ENCODE data around the gene GLIS1. TPM values are rescaled to one million over a fixed set of nuclear protein-coding genes. Genes with fewer than 3 reads are reported as not detected.

The GLIS1 gene
- total and polyA plus RNA-seq, 10 of the 15 experiments (the other 5 are each of a cell fraction or from before 2014, with no cell fraction given) = not detected

- TF ChIP-seq CREB1 (IDR thresholded peaks at IDR 0.05; ENCODE audit: low read depth) (no peak), MYC (IDR thresholded peaks at IDR 0.05; ENCODE audit: insufficient read depth, insufficient read length, insufficient replicate concordance, low read length, severe bottlenecking) (no peak), SPI1 (IDR thresholded peaks at IDR 0.05; ENCODE audit: borderline replicate concordance, insufficient read depth, low read depth, low read length) (peak; percentile 71; the same call in 1 of the 2 replicates), PBX3 (IDR thresholded peaks at IDR 0.05; ENCODE audit: insufficient replicate concordance, low read depth, low read length) (no peak), MTA2 (IDR thresholded peaks at IDR 0.05; ENCODE audit: low read depth) (no peak)
- H3K79me2 ChIP-seq (ENCODE audit: control insufficient read depth, insufficient read depth, low read length) = no peaks in the 10 kb centered on the region
- no TSS peak for BruUV-seq (replicated peaks)
- intact Hi-C loops (cut with micrococcal nuclease; ENCODE audit: unreplicated experiment) (no loop called here), in situ Hi-C loops (cut with MboI) (no loop called here)
- H4K20me1 ChIP-seq (ENCODE audit: control insufficient read depth, insufficient read depth) = no peaks in the 10 kb centered on the region
- H3K27ac ChIP-seq (ENCODE audit: control insufficient read depth, insufficient read depth) = no peak overlapping the region
- FAIRE-seq = no peak
- no peak overlapping the region for H2AFZ ChIP-seq (ENCODE audit: control insufficient read depth, low read depth, low read length)
- RAD21 ChIA-PET (ENCODE audit: unreplicated experiment) = no interaction called here
- 5% methylated on average over 4 of the region's 4 CpGs for WGBS (ENCODE audit: insufficient coverage, insufficient replicate concordance, low lambda C conversion rate, missing lambda C conversion rate)
- CTCF ChIA-PET = no interaction called here
- H3K36me3 ChIP-seq (ENCODE audit: control insufficient read depth in 2 of 2, insufficient read depth in 2 of 2, low read length in 1 of 2) = no peaks in the 10 kb centered on the region
- POLR2A ChIA-PET = no interaction called here
- no peak overlapping the region for H3K9ac ChIP-seq (ENCODE audit: control insufficient read depth, insufficient read depth, low read length)
- no peak for DNase-seq (ENCODE audit: low read depth, low spot score)
- H3K4me3 ChIP-seq = no peak overlapping the region
- no peak overlapping the region for H3K4me2 ChIP-seq (ENCODE audit: control insufficient read depth, insufficient read depth)
- ATAC-seq = peak; percentile 55
- SMC1A ChIA-PET (ENCODE audit: uncharacterized antibody, unreplicated experiment) = no interaction called here
- no peaks in the 10 kb centered on the region for H3K27me3 ChIP-seq (replicated peaks in 1 of 2; ENCODE audit: control insufficient read depth in 2 of 2, insufficient read depth in 2 of 2, low read length in 1 of 2)
- H3K9me3 ChIP-seq (replicated peaks; ENCODE audit: control insufficient read depth, insufficient read depth, low read length) = no peaks in the 10 kb centered on the region
- H3K4me1 ChIP-seq (ENCODE audit: control insufficient read depth, insufficient read depth, low read length) = no peaks in the 10 kb centered on the region
Observed at GRCh38 chr1:53618500-53619366, 120.2 kb downstream of the GLIS1 start.

All from GM12878 (cell line).